GM18526 (cell line): ENCODE results near the gene CERT1.

Source experiments
- POLR2A ChIP-seq: IDR thresholded peaks from 3 replicates; pipeline ENCODE4 v1.6.1; 2011; ENCODE audit not compliant: insufficient read length; ENCODE audit errors: extremely low read depth

Gene CERT1

GRCh38 chr5:75342836-75343235 lies 168.6 kb downstream of the CERT1 start:
- TF ChIP-seq POLR2A, result no peak

- TF ChIP-seq POLR2A, result no peak
These were observed 169.5 kb downstream of the CERT1 start for GRCh38 chr5:75341934-75342333.

- no peak for TF ChIP-seq POLR2A
These were observed 170.5 kb downstream of the CERT1 start for GRCh38 chr5:75340714-75341478.

- no peak for TF ChIP-seq POLR2A
These were observed 173.0 kb downstream of the CERT1 start for GRCh38 chr5:75338408-75338807.

GRCh38 chr5:75337366-75338021 lies 173.9 kb downstream of the CERT1 start:
- TF ChIP-seq POLR2A, result no peak

GRCh38 chr5:75336615-75337336 lies 174.7 kb downstream of the CERT1 start, which contains the start of gene HMGCR:
Gene HMGCR, plus strand, starts transcription at chr5:75337220. Its CDS starts 5,386 bp downstream, at chr5:75342606.
- peak; percentile 98 for TF ChIP-seq POLR2A

GRCh38 chr5:75335952-75336614 lies 175.3 kb downstream of the CERT1 start:
- TF ChIP-seq POLR2A, result no peak

GRCh38 chr5:75335486-75335885 lies 175.9 kb downstream of the CERT1 start:
- no peak for TF ChIP-seq POLR2A

GRCh38 chr5:75331095-75332090 lies 180.0 kb downstream of the CERT1 start:
- no peak for TF ChIP-seq POLR2A

- TF ChIP-seq POLR2A, result no peak
These were observed 181.0 kb downstream of the CERT1 start for GRCh38 chr5:75330404-75330803.
